H1 (cell line): ENCODE results near the gene PGF. TPM values are rescaled to one million over a fixed set of nuclear protein-coding genes. Genes with fewer than 3 reads are reported as not detected.

Experiments
- ASH2L ChIP-seq: fragments of 200-600, 300-600 bp; sonication (generic); IDR thresholded peaks from one replicate; pipeline ENCODE4 v1.7.1; 2017; ENCODE audit warnings: low read length
- CBX5 ChIP-seq: fragments of 300-800, 300-1000 bp; sonication (generic); IDR thresholded peaks from 2 replicates; pipeline ENCODE4 v1.7.1; 2016; ENCODE audit warnings: antibody characterized with exemption, low read length, low read depth
- FOSL1 ChIP-seq: IDR thresholded peaks from 2 replicates; pipeline ENCODE4 v1.6.1; 2011; ENCODE audit warnings: mild to moderate bottlenecking, low read depth, low read length, moderate library complexity; ENCODE audit not compliant: insufficient read depth
- JUN ChIP-seq: IDR thresholded peaks from 2 replicates; pipeline ENCODE4 v1.6.1; 2011; ENCODE audit warnings: low read depth, mild to moderate bottlenecking, improper control_type of control experiment, low read length
- MAFK ChIP-seq: IDR thresholded peaks from 2 replicates; pipeline ENCODE4 v1.6.1; 2012; ENCODE audit warnings: low read depth, mild to moderate bottlenecking, improper control_type of control experiment, low read length
- POLR2A ChIP-seq, 2 experiments: IDR thresholded peaks; 1 replicate in 1 of 2; 2 replicates in 1 of 2; pipeline ENCODE4 v1.6.1; 2011; ENCODE audit warnings: low read depth in 2 of 2, low read length in 2 of 2, mild to moderate bottlenecking in 2 of 2; ENCODE audit errors: control extremely low read depth in 1 of 2
- SAP30 ChIP-seq: fragments of 300-600 bp; sonication (generic); IDR thresholded peaks from 2 replicates; pipeline ENCODE4 v1.7.1; 2012; ENCODE audit warnings: low read length, moderate library complexity, mild to moderate bottlenecking, inconsistent platforms; ENCODE audit not compliant: insufficient read depth, insufficient replicate concordance
- SIRT6 ChIP-seq: IDR thresholded peaks from one replicate; pipeline ENCODE4 v1.7.1; 2012; ENCODE audit warnings: low read length, inconsistent platforms
- TBP ChIP-seq: IDR thresholded peaks from 2 replicates; pipeline ENCODE4 v1.6.1; 2011; ENCODE audit warnings: low read depth, low read length, improper control_type of control experiment
- YY1 ChIP-seq: IDR thresholded peaks from 2 replicates; pipeline ENCODE4 v1.6.1; 2011; ENCODE audit warnings: low read depth, mild to moderate bottlenecking, low read length
- polyA plus RNA-seq, 7 experiments: library from polyadenylated mRNA; depleted of rRNA in 3 of 7; stranded (reverse) in 5 of 7; unstranded in 2 of 7; fragments of >200 nt in 5 of 7; fragments of 200-250 nt in 2 of 7; gene quantifications; 1 replicate in 5 of 7; 2 replicates in 1 of 7; 4 replicates in 1 of 7; pipeline versions ENCODE4 v1.2.1 to v1.2.3, GENCODE V29; 2011 to 2013; ENCODE audit warnings: missing spikeins in 2 of 7, mixed read lengths in 2 of 7
- total RNA-seq: library from RNA; stranded (reverse); fragmentation: NEBNext Ultra II Directional; extraction: Animal tissue kit (Norgen Biotek cat#: 25700); gene quantifications from 2 replicates; pipeline ENCODE4 v1.2.1, GENCODE V29; 2021

Gene PGF
- total and polyA plus RNA-seq, 2 of the 8 experiments (the other 6 are each of a cell fraction or from before 2014, with no cell fraction given) = 2.1 to 4.1 TPM

GRCh38 chr14:74921053-74921620 is 34.3 kb downstream of the PGF start (continued):
- TF ChIP-seq CBX5 (no peak), SAP30 (no peak), ASH2L (no peak), POLR2A (IDR thresholded peaks at IDR 0.05; ENCODE audit: control extremely low read depth in 1 of 2, low read depth in 2 of 2, low read length in 2 of 2) (no peak), JUN (no peak), SIRT6 (no peak), MAFK (no peak), YY1 (no peak), FOSL1 (no peak), TBP (no peak)
- TF ChIP-seq, all 59 proteins: peak for 0
